WERI-Rb-1 (cell line): ENCODE results near the gene RASGRF2.

Experiments used
- DNase-seq: peaks from one replicate; pipeline ENCODE4 v3.0.0-alpha.2; 2020
- H3K27ac ChIP-seq: fragments of 250-450 bp; sonication (Bioruptor Pico); 2 replicates; pipeline ENCODE4 v1.5.1; 2020; ENCODE audit warnings: mild to moderate bottlenecking, moderate library complexity
- H3K27me3 ChIP-seq: fragments of 250-450 bp; sonication (Bioruptor Pico); 2 replicates; pipeline ENCODE4 v1.5.1; 2021; ENCODE audit warnings: mild to moderate bottlenecking, low read depth, moderate library complexity; ENCODE audit not compliant: insufficient read depth, severe bottlenecking
- H3K36me3 ChIP-seq: fragments of 250-450 bp; sonication (Bioruptor Pico); 2 replicates; pipeline ENCODE4 v1.5.1; 2020; ENCODE audit warnings: mild to moderate bottlenecking, moderate library complexity
- H3K4me3 ChIP-seq: 2 replicates; pipeline ENCODE4 v1.5.1; 2011; ENCODE audit warnings: low read depth, mild to moderate bottlenecking, control low read depth, low read length
- H3K9me3 ChIP-seq: fragments of 250-450 bp; sonication (Bioruptor Pico); 2 replicates; pipeline ENCODE4 v1.5.1; 2021; ENCODE audit warnings: mild to moderate bottlenecking, moderate library complexity; ENCODE audit not compliant: severe bottlenecking
- CTCF ChIP-seq: IDR thresholded peaks from 2 replicates; pipeline ENCODE4 v1.5.1; 2011; ENCODE audit warnings: low read depth, mild to moderate bottlenecking, control low read depth, inconsistent platforms, low read length

RASGRF2 gene

DNA sequence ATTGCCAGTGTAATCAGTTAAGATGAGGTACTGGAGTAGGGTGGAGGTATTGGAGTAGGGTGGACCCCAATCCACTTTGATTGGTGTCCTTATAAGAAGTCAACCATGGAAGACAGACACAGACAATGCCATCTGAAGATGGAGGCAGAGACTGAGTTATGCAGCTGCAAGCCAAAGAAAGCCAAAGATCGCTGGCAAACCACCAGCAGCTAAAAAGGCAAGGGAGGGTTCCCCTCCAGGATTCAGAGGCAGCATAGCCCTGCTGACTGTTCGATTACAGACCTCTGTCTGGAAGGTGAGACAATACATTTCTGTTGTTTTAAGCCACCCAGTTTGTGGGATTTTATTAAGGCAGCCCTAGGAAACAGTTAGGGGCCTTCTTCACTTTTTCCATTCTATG is 242.5 kb downstream of the RASGRF2 start:
- TF ChIP-seq CTCF, result no peak
- Histone ChIP-seq H3K27ac (no peak overlapping the region), H3K4me3 (no peak overlapping the region), H3K36me3 (peaks cover 20% of the 10 kb centered on the region), H3K9me3 (no peaks in the 10 kb centered on the region), H3K27me3 (no peaks in the 10 kb centered on the region)
- DNase-seq, result no peak

DNA sequence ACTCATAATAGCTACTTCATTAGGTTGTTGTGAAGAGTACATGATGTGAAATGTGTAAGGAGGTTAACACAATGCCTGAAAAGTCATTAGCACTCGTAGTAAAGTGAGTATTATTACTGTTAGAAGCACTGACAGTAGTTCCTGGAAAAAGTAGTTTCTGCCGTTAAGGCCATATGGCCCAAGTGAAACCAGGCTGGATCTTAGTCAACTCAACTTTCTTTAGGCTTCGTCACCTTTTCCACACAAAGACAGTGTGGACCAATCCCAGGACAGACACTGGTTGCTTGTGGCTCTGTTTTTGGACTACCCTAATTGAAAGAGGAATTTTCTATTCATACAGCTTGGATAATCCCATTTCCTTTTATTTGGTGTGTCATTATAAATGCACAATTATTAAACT is 243.6 kb downstream of the RASGRF2 start:
- Histone ChIP-seq H3K27me3 (no peaks in the 10 kb centered on the region), H3K9me3 (no peaks in the 10 kb centered on the region), H3K27ac (no peak overlapping the region), H3K36me3 (peaks cover 22% of the 10 kb centered on the region), H3K4me3 (no peak overlapping the region)
- TF ChIP-seq CTCF, result no peak
- DNase-seq, result no peak

GRCh38 chr5:81204205-81204604 is 244.0 kb downstream of the RASGRF2 start:
- no peaks in the 10 kb centered on the region for H3K9me3 ChIP-seq
- no peak overlapping the region for H3K4me3 ChIP-seq
- peaks cover 27% of the 10 kb centered on the region for H3K36me3 ChIP-seq
- H3K27ac ChIP-seq, result no peak overlapping the region
- no peak for TF ChIP-seq CTCF
- DNase-seq, result no peak
- no peaks in the 10 kb centered on the region for H3K27me3 ChIP-seq

- Histone ChIP-seq H3K9me3 (no peaks in the 10 kb centered on the region), H3K4me3 (no peak overlapping the region)
- TF ChIP-seq CTCF, result no peak
Measured at GRCh38 chr5:81205058-81205457, 244.9 kb downstream of the RASGRF2 start.

GRCh38 chr5:81207009-81207408 is 246.8 kb downstream of the RASGRF2 start:
- H3K27ac ChIP-seq, result no peak overlapping the region
- H3K36me3 ChIP-seq, result peaks cover 30% of the 10 kb centered on the region
- no peaks in the 10 kb centered on the region for H3K27me3 ChIP-seq
- peak; percentile 41; the same call in 1 of the 2 replicates for TF ChIP-seq CTCF
- H3K9me3 ChIP-seq, result no peaks in the 10 kb centered on the region
- no peak overlapping the region for H3K4me3 ChIP-seq
- no peak for DNase-seq

More at GRCh38 chr5:81205058-81205457, 244.9 kb downstream of the RASGRF2 start:
- Histone ChIP-seq H3K36me3 (peaks cover 32% of the 10 kb centered on the region), H3K27ac (no peak overlapping the region), H3K27me3 (no peaks in the 10 kb centered on the region)
- no peak for DNase-seq

- no peak for TF ChIP-seq CTCF
- DNase-seq, result no peak
- H3K27me3 ChIP-seq, result no peaks in the 10 kb centered on the region
Measured at GRCh38 chr5:81208904-81209303, 248.7 kb downstream of the RASGRF2 start.

More at GRCh38 chr5:81208904-81209303, 248.7 kb downstream of the RASGRF2 start:
- Histone ChIP-seq H3K27ac (no peak overlapping the region), H3K4me3 (no peak overlapping the region), H3K36me3 (peaks cover 17% of the 10 kb centered on the region), H3K9me3 (no peaks in the 10 kb centered on the region)
